AG04450 (cell line): ENCODE results near the gene CREM. TPM values are rescaled to one million over a fixed set of nuclear protein-coding genes. Genes with fewer than 3 reads are reported as not detected.

Source experiments
- CTCF ChIA-PET: fragments of 300-600, 350-600 bp; formaldehyde crosslinking; extraction: SDS; loops from one replicate; lab custom pipeline; 2022; ENCODE audit warnings: antibody characterized with exemption, inconsistent platforms; lab: Charles Lee
- POLR2A ChIA-PET: fragments of 350-600 bp; formaldehyde crosslinking; extraction: SDS; loops from one replicate; lab custom pipeline; 2021; ENCODE audit warnings: antibody characterized with exemption, inconsistent platforms; lab: Yijun Ruan, JAX
- DNase-seq: peaks from one replicate; pipeline ENCODE4 v3.0.0-alpha.2; 2011; ENCODE audit warnings: low read depth, low spot score
- H3K27ac ChIP-seq: one replicate; pipeline ENCODE4 v1.5.1; 2012; ENCODE audit warnings: low read depth, low read length, control low read depth
- H3K27me3 ChIP-seq: one replicate; pipeline ENCODE4 v1.6.0; 2012; ENCODE audit warnings: low read length; ENCODE audit not compliant: control insufficient read depth, insufficient read depth
- H3K4me3 ChIP-seq: 2 replicates; pipeline ENCODE4 v1.5.1; 2011; ENCODE audit warnings: mild to moderate bottlenecking, low read depth, low read length, control low read depth
- H3K9me3 ChIP-seq: 2 replicates; pipeline ENCODE4 v1.5.1; 2012; ENCODE audit warnings: low read length; ENCODE audit not compliant: control insufficient read depth, insufficient read depth
- polyA plus RNA-seq: library from polyadenylated mRNA; depleted of rRNA; stranded (reverse); fragments of >200 nt; gene quantifications from 2 replicates; pipeline ENCODE4 v1.2.3, GENCODE V29; 2011
- TF ChIP-seq, protein P1 (sequence below): IDR thresholded peaks from 2 replicates; pipeline ENCODE4 v1.5.1; 2011; ENCODE audit warnings: low read depth, low read length, control low read depth, inconsistent platforms

Gene CREM
- polyA plus RNA-seq, 1 experiment: 48.2 TPM

DNA sequence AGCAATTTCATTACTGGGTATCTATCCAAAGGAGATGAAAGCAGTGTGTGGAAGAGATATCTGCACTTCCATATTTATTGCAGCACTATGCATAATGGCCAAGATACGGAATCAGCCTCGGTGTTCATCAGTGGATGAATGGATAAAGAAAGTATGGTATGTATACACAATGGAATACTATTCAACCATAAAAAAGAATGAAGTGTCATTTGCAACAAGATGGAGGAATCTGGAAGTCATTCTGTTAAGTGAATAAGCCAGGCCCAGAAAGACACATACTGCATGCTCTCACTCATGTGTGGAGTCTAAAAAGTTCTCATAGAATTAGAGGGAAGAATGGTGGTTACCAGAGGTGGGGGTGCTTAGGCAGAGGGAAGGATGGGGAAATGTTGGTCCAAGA is 35.3 kb downstream of the CREM start:
- ChIA-PET POLR2A (no interaction called here), CTCF (interaction anchor here (0.8 kb wide), 1 partner anchor 34 kb away, joined by 3 read pairs; no protein-coding TSS in a partner anchor)

DNA sequence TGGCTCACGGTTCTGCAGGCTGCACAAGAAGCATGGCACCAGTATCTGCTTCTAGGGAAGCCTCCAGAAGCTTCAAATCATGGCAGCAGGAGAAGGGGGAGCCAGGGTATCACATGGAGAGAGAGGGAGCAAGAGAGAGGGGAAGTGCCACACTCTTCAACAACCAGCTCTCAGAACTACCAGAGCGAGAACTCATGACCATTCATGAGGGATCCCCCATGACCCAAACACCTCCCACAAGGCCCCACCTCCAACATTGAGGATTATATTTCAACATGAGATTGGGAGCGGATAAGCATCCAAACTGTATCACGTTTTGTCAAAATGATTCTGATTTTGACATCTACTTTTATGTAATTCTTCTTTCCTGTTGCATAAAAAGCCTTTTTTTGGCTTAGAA is 38.5 kb downstream of the CREM start:
- Histone ChIP-seq H3K27me3 (no peaks in the 10 kb centered on the region), H3K9me3 (no peaks in the 10 kb centered on the region), H3K27ac (no peak overlapping the region), H3K4me3 (no peak overlapping the region)
- TF ChIP-seq, protein P1, sequence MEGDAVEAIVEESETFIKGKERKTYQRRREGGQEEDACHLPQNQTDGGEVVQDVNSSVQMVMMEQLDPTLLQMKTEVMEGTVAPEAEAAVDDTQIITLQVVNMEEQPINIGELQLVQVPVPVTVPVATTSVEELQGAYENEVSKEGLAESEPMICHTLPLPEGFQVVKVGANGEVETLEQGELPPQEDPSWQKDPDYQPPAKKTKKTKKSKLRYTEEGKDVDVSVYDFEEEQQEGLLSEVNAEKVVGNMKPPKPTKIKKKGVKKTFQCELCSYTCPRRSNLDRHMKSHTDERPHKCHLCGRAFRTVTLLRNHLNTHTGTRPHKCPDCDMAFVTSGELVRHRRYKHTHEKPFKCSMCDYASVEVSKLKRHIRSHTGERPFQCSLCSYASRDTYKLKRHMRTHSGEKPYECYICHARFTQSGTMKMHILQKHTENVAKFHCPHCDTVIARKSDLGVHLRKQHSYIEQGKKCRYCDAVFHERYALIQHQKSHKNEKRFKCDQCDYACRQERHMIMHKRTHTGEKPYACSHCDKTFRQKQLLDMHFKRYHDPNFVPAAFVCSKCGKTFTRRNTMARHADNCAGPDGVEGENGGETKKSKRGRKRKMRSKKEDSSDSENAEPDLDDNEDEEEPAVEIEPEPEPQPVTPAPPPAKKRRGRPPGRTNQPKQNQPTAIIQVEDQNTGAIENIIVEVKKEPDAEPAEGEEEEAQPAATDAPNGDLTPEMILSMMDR: no peak
- ChIA-PET CTCF (interaction anchor here (0.9 kb wide), 1 partner anchor 39 kb away, joined by 3 read pairs; no protein-coding TSS in a partner anchor), POLR2A (no interaction called here)
- DNase-seq: no peak

More for the DNA sequence above, 35.3 kb downstream of the CREM start:
- DNase-seq: no peak
- Histone ChIP-seq H3K9me3 (no peaks in the 10 kb centered on the region), H3K4me3 (no peak overlapping the region), H3K27me3 (no peaks in the 10 kb centered on the region), H3K27ac (no peak overlapping the region)
- TF ChIP-seq, protein P1: no peak

DNA sequence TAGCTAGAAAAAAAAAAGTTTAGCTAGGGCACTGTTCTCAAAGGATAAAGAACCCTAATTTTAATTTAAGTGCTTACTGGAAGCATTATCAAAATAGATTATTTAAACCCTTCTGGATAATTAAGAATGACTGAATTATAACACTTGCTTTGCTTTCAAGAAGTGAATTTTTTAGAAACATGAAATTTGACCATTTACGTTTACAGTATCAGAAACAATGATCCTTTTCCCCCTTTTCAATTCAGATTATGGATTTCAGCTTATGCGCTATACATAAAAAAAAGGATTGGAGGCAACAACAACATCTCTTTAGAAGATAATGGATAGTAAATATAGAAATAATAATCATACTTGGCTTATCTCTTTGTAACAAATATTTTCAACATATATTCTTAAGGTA is 39.2 kb downstream of the CREM start:
- TF ChIP-seq, protein P1: no peak
- DNase-seq: no peak
- POLR2A ChIA-PET: no interaction called here
- Histone ChIP-seq H3K4me3 (no peak overlapping the region), H3K9me3 (no peaks in the 10 kb centered on the region), H3K27ac (no peak overlapping the region), H3K27me3 (no peaks in the 10 kb centered on the region)
- CTCF ChIA-PET: interaction anchor here (0.9 kb wide), 1 partner anchor 40 kb away, joined by 3 read pairs; no protein-coding TSS in a partner anchor

DNA sequence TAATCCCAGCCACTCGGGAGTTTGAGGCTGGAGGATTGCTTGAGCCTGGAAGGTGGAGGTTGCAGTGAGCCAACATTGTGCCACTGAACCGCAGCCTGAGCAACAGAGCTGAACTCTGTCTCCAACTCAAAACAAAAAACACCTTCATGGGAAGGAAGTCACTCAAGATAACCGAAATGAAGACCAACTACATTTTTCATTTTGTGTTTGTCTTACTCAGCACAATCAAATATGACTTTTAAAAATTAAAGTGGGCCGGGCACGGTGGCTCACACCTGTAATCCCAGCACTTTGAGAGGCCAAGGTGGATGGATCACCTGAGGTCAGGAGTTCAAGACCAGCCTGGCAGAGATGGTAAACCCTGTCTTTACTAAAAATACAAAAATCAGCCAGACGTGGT is 40.0 kb downstream of the CREM start:
- ChIA-PET CTCF (interaction anchor here (1.6 kb wide), 1 partner anchor 29 kb away, joined by 9 read pairs; no protein-coding TSS in a partner anchor), POLR2A (no interaction called here)
- TF ChIP-seq, protein P1: no peak
- Histone ChIP-seq H3K9me3 (no peaks in the 10 kb centered on the region), H3K27me3 (no peaks in the 10 kb centered on the region), H3K27ac (no peak overlapping the region), H3K4me3 (no peak overlapping the region)
- no peak for DNase-seq

DNA sequence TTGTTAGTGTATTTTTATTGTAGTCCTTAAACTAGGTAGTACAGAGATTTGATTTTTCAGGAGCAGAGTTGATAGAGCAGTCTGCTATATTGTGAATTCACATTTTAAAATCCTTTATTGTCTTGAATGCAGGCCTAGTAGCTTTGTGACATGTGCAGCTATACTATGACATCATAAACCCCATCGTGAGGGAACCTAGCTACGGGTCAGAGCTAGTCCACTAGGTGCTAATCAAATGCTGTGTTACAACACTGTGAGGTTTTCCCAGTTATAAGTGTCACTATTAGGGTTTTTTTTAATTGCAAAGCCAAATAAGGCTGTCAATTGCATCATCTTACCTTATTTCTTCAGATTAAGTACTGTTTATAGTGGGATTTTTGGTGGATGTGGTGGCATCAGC is 40.7 kb downstream of the CREM start:
- Histone ChIP-seq H3K27ac (no peak overlapping the region), H3K27me3 (no peaks in the 10 kb centered on the region), H3K4me3 (no peak overlapping the region), H3K9me3 (no peaks in the 10 kb centered on the region)
- no peak for DNase-seq
- ChIA-PET CTCF (interaction anchor here (1.6 kb wide), 1 partner anchor 28 kb away, joined by 9 read pairs; no protein-coding TSS in a partner anchor), POLR2A (no interaction called here)
- TF ChIP-seq, protein P1: no peak
